Epithelial cell of esophagus (primary cell): ENCODE data around the gene ADAMTS14.
A peak's percentile ranks its signal among the peaks of the same experiment; 100 is the strongest.

ENCODE experiments used
- DNase-seq: peaks from one replicate; pipeline ENCODE4 v3.0.0; 2010; ENCODE audit warnings: low read depth
- H3K4me3 ChIP-seq: 2 replicates; pipeline ENCODE4 v1.5.1; 2011; ENCODE audit warnings: mild to moderate bottlenecking, low read length, control low read depth
- CTCF ChIP-seq: IDR thresholded peaks from 2 replicates; pipeline ENCODE4 v1.5.1; 2011; ENCODE audit warnings: low read depth, mild to moderate bottlenecking, low read length, control low read depth, inconsistent platforms; ENCODE audit not compliant: insufficient read depth; ENCODE audit errors: missing control alignments

The ADAMTS14 gene

GRCh38 chr10:70772627-70773026, 100.3 kb downstream of the ADAMTS14 start:
- DNase-seq, result no peak
- no peak overlapping the region for H3K4me3 ChIP-seq
- no peak for TF ChIP-seq CTCF

GRCh38 chr10:70773461-70773860, 101.2 kb downstream of the ADAMTS14 start:
- TF ChIP-seq CTCF, result no peak
- H3K4me3 ChIP-seq, result no peak overlapping the region
- DNase-seq, result no peak

- TF ChIP-seq CTCF, result no peak
- no peak for DNase-seq
- H3K4me3 ChIP-seq, result no peak overlapping the region
These were observed 101.9 kb downstream of the ADAMTS14 start for GRCh38 chr10:70773965-70774809.

GRCh38 chr10:70774810-70775678, 102.7 kb downstream of the ADAMTS14 start:
- H3K4me3 ChIP-seq, result no peak overlapping the region
- DNase-seq, result peak; percentile 45
- no peak for TF ChIP-seq CTCF

GRCh38 chr10:70775679-70776454, 103.6 kb downstream of the ADAMTS14 start:
- H3K4me3 ChIP-seq, result no peak overlapping the region
- no peak for TF ChIP-seq CTCF
- no peak for DNase-seq

GRCh38 chr10:70776455-70777005, 104.2 kb downstream of the ADAMTS14 start:
- H3K4me3 ChIP-seq, result no peak overlapping the region

More at GRCh38 chr10:70776455-70777005, 104.2 kb downstream of the ADAMTS14 start:
- DNase-seq, result no peak
- TF ChIP-seq CTCF, result no peak
